Kidney epithelial cell (primary cell): ENCODE measurements around the gene ADCY6. TPM values are rescaled to one million over a fixed set of nuclear protein-coding genes. Genes with fewer than 3 reads are reported as not detected.
A peak's percentile ranks its signal among the peaks of the same experiment; 100 is the strongest.

Experiments used
- DNase-seq: peaks from one replicate; pipeline ENCODE4 v3.0.0-alpha.2; 2010; ENCODE audit warnings: low read depth
- H3K27me3 ChIP-seq: 2 replicates; pipeline ENCODE4 v1.6.0; 2011; ENCODE audit warnings: low read length; ENCODE audit not compliant: control insufficient read depth, insufficient read depth
- H3K36me3 ChIP-seq: 2 replicates; pipeline ENCODE4 v1.5.1; 2011; ENCODE audit warnings: low read length; ENCODE audit not compliant: control insufficient read depth, insufficient read depth
- H3K4me3 ChIP-seq: 2 replicates; pipeline ENCODE4 v1.5.1; 2011; ENCODE audit warnings: low read depth, mild to moderate bottlenecking, control low read depth, low read length
- CTCF ChIP-seq: IDR thresholded peaks from 2 replicates; pipeline ENCODE4 v1.5.1; 2011; ENCODE audit warnings: mild to moderate bottlenecking, moderate library complexity, low read length, control low read depth, inconsistent platforms; ENCODE audit not compliant: insufficient read depth, poor library complexity, severe bottlenecking
- total RNA-seq: library from RNA; depleted of rRNA; stranded (reverse); fragments of >200 nt; gene quantifications from 2 replicates; pipeline ENCODE4 v1.2.3, GENCODE V29; 2015

The ADCY6 gene
- total RNA-seq, 1 donor from 2014 or later, result 24.3 TPM

GRCh38 chr12:48813465-48814261, 24.8 kb upstream of the ADCY6 start:
- Histone ChIP-seq H3K36me3 (no peaks in the 10 kb centered on the region), H3K27me3 (no peaks in the 10 kb centered on the region), H3K4me3 (peak overlapping the region; percentile 56)
- no peak for TF ChIP-seq CTCF
- DNase-seq, result no peak

- Histone ChIP-seq H3K36me3 (no peaks in the 10 kb centered on the region), H3K27me3 (no peaks in the 10 kb centered on the region), H3K4me3 (no peak overlapping the region)
- no peak for TF ChIP-seq CTCF
- DNase-seq, result no peak
Observed at GRCh38 chr12:48812389-48812788, 23.5 kb upstream of the ADCY6 start.

GRCh38 chr12:48811437-48812090, 22.7 kb upstream of the ADCY6 start:
- DNase-seq, result no peak
- no peak overlapping the region for H3K4me3 ChIP-seq
- H3K27me3 ChIP-seq, result no peaks in the 10 kb centered on the region
- no peak for TF ChIP-seq CTCF
- H3K36me3 ChIP-seq, result no peaks in the 10 kb centered on the region

GRCh38 chr12:48810903-48811431, 22.1 kb upstream of the ADCY6 start:
- DNase-seq, result peak; percentile 51
- no peak overlapping the region for H3K4me3 ChIP-seq
- H3K36me3 ChIP-seq, result no peaks in the 10 kb centered on the region
- TF ChIP-seq CTCF, result no peak
- H3K27me3 ChIP-seq, result no peaks in the 10 kb centered on the region

- no peak for TF ChIP-seq CTCF
- DNase-seq, result no peak
- no peaks in the 10 kb centered on the region for H3K36me3 ChIP-seq
- H3K4me3 ChIP-seq, result no peak overlapping the region
- H3K27me3 ChIP-seq, result no peaks in the 10 kb centered on the region
Observed at GRCh38 chr12:48807981-48808380, 19.1 kb upstream of the ADCY6 start.
